Adipocyte (in vitro differentiated cells): ENCODE measurements around the gene AMIGO3.

Source experiments
- DNase-seq: peaks from one replicate; pipeline ENCODE4 v3.0.0-alpha.2; 2015; ENCODE audit warnings: low read depth
- H3K27me3 ChIP-seq: replicated peaks from 2 replicates; pipeline ENCODE4 v1.7.0; 2013; ENCODE audit warnings: mild to moderate bottlenecking, low read length, moderate library complexity; ENCODE audit not compliant: control insufficient read depth, insufficient read depth
- H3K36me3 ChIP-seq: 2 replicates; pipeline ENCODE4 v1.7.0; 2013; ENCODE audit warnings: low read length, mild to moderate bottlenecking, moderate library complexity; ENCODE audit not compliant: control insufficient read depth, insufficient read depth, severe bottlenecking
- H3K4me1 ChIP-seq: 2 replicates; pipeline ENCODE4 v1.7.0; 2013; ENCODE audit warnings: mild to moderate bottlenecking, low read length, moderate library complexity; ENCODE audit not compliant: control insufficient read depth, insufficient read depth
- H3K4me3 ChIP-seq: 2 replicates; pipeline ENCODE4 v1.7.0; 2013; ENCODE audit warnings: mild to moderate bottlenecking, low read length, moderate library complexity
- H3K9ac ChIP-seq: 2 replicates; pipeline ENCODE4 v1.7.0; 2013; ENCODE audit warnings: mild to moderate bottlenecking, low read length, moderate library complexity
- H3K9me3 ChIP-seq: 2 replicates; pipeline ENCODE4 v1.7.0; 2013; ENCODE audit warnings: mild to moderate bottlenecking, low read length, moderate library complexity; ENCODE audit not compliant: control insufficient read depth

The AMIGO3 gene

DNA sequence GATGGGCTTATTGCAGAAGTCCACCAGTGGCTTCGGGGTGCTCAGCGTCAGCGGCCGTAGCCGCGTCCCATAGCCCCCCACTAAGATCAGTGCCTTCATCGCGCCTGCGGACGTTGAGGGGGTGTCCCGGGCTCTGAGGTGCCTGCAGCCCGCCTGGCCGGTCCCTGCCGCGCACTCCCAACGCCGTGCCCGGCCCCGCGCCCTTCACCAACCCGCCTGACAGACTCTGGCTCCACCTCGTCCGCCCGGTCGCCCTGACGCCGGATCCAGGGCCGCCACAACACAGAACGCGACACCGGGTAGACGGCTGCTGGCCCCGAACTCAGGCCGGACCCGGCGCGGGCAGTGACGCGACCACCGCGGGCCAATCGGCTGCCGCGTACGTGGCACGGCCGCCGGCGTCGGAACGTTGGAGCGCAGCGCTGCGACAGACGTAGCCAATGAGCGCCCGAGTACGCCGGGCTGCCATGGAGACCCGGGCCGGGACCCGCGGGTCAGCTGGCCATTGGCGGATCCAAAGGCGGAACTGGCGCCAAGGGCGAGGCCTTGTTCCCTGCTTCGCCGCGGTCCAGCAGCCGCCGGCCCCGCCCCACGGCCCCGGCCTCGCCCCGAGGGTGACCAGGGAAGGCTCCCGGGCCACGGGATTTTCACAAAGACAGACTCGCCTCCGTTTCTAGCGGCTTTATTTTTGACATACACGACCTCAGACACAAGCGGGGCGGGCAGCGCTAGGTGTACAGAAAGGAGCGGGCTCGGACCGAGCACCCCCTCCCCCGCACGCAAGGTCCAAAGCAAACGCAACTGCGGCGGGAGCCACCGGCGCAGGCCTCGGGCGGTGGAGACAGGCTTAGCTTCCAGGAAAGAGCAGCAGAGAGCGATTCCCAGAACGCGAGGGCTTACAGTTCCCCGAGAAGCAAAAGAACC, 4.4 kb upstream of the AMIGO3 start, which contains the start of gene GMPPB:
GMPPB (minus strand) TSS at position 324 of the 924 bp plus-strand sequence; CDS start at position 99, 225 bp downstream.
- Histone ChIP-seq H3K4me3 (peak within 1 kb of the TSS; percentile 99), H3K9ac (peak within 1 kb of the TSS; percentile 99), H3K4me1 (peaks cover 27% of the 10 kb centered on the region), H3K36me3 (peaks cover 45% of the 10 kb centered on the region), H3K27me3 (no peaks in the 10 kb centered on the region), H3K9me3 (no peaks in the 10 kb centered on the region)
- peak; percentile 99 for DNase-seq

DNA sequence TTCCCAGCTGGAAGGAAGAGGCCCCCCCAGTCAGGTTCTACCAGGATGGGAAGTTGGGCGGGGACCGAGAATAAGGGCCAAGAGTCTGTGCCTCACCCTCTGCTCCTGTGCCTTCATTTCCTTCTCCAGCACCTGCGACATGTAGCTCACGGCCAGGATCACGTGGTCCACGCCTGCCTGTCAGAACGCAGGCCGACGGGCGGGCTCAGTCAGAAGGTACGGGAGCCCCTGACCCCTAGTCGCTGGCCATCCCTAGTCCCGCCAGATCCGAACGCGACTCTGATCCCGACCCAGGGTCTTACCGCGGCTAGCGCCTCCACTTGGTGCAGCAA, 3.8 kb upstream of the AMIGO3 start:
- Histone ChIP-seq H3K36me3 (peaks cover 43% of the 10 kb centered on the region), H3K9me3 (no peaks in the 10 kb centered on the region)
- peak; percentile 72 for DNase-seq

DNA sequence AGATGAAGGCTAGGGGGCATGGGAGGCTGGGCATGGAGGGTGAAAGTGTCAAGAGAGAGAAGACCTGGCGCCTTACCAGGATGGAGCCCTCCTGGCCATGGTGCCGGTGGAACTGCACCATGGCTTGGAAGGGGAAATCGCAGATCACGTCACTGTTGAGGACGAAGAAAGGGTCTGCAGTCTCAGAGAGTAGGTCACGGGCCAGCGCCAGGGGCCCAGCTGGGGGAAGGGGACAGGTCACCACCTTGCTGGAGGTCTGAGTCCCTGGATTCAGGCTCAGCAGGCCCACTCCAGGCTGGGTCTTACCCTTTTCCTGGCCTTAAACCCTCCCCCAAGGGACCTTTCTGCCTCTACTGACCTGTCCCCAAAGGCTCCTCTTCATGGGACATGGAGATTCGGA, 3.4 kb upstream of the AMIGO3 start:
- Histone ChIP-seq H3K27me3 (no peaks in the 10 kb centered on the region), H3K4me3 (peak overlapping the region; percentile 99)
- DNase-seq, result no peak

More for the DNA sequence above, 3.8 kb upstream of the AMIGO3 start:
- Histone ChIP-seq H3K9ac (peak overlapping the region; percentile 99), H3K27me3 (no peaks in the 10 kb centered on the region), H3K4me1 (peaks cover 33% of the 10 kb centered on the region), H3K4me3 (peak overlapping the region; percentile 99)

DNA sequence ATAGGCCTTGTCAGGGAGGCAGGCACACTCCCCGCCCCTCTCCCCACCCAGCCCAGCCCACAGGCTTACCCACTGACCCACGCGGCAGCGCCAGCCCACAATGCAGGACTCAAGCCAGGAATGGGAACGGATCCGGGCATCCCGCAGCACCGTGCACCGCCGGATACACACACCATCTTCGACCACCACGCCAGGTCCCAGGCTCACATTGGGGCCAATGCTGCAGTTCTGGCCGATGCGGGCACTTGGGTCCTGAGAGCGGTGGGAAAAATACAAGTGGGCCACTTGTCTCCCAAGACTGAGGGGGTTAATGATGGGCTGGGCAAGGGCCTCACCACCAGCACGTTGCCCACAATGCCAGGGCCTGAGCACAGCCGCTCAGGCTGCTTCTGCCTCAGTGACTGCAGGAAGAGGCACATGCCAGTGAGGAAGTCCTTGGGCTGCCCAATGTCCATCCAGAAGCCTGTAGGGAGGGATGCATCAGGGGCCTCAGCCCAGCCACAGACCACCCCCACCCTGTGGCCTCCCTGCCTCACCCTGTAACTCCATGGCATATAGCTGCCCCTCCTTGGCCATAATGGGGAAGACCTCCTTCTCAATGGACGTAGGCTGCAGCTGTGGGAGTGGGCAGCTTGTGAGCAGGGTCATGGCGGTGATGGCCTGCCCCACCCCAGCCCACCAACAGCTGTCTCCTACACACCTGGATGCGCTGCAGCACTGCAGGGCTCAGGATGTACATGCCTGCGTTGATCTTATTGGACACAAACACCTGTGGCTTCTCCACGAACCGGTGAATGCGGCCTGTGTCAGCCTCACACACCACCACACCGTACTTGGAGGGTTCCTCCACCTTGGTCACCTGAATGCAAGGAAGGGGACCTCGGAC, 2.7 kb upstream of the AMIGO3 start:
- Histone ChIP-seq H3K9me3 (no peaks in the 10 kb centered on the region), H3K27me3 (no peaks in the 10 kb centered on the region), H3K9ac (peak overlapping the region; percentile 99), H3K36me3 (peaks cover 31% of the 10 kb centered on the region), H3K4me3 (peak overlapping the region; percentile 99), H3K4me1 (peaks cover 33% of the 10 kb centered on the region)
- DNase-seq, result no peak

More for the DNA sequence above, 3.4 kb upstream of the AMIGO3 start:
- peaks cover 33% of the 10 kb centered on the region for H3K4me1 ChIP-seq
- H3K9ac ChIP-seq, result peak overlapping the region; percentile 99
- H3K9me3 ChIP-seq, result no peaks in the 10 kb centered on the region
- peaks cover 39% of the 10 kb centered on the region for H3K36me3 ChIP-seq

DNA sequence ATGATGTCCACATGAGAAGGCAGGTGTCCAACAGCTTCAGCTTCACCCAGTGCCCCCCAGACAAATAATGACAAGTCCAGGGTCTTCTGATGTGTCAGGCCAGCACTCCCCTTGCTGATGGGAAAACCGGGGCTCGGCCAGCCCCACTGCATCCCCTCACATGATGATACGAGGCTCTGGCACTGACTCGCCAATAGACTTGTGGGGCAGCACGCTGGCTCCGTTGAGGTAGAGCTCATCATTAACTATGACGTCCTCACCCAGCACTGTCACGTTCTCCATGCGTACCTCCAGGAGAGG, 2.1 kb upstream of the AMIGO3 start:
- Histone ChIP-seq H3K9ac (no peak overlapping the region), H3K4me3 (no peak overlapping the region), H3K27me3 (no peaks in the 10 kb centered on the region), H3K36me3 (peaks cover 26% of the 10 kb centered on the region), H3K4me1 (peaks cover 33% of the 10 kb centered on the region), H3K9me3 (no peaks in the 10 kb centered on the region)
- DNase-seq, result no peak

DNA sequence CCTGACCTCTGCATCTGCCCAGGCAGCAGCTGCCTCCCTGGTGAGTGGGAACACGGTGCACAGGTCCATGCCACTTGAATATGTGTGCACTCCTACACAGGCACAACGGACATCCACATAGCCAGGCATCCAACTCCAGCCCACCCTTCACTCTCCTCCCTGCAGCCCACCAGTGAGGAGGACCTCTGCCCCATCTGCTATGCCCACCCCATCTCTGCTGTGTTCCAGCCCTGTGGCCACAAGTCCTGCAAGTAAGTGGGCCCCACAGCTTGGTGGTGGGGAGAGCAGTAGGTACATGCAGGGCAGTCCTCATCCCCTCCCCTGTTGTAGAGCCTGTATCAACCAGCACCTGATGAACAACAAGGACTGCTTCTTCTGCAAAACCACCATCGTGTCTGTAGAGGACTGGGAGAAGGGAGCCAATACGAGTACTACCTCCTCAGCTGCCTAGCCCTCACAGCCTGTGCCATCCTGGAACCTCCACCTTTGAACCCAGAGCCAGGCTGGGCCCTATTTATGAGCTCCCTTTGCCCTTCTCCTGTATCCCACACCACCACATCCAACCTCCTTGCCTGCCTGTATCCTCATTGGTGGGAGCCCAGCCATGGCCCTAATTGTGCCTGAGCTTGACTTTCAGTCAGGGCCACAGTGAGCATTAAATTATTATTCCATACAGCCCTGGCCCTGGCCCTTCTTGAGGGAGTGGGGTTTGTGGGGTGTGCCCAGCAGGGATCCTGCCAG, 1.5 kb upstream of the AMIGO3 start:
- Histone ChIP-seq H3K4me1 (peaks cover 33% of the 10 kb centered on the region), H3K36me3 (peaks cover 24% of the 10 kb centered on the region), H3K27me3 (no peaks in the 10 kb centered on the region), H3K9ac (no peak overlapping the region), H3K9me3 (no peaks in the 10 kb centered on the region), H3K4me3 (no peak overlapping the region)
- no peak for DNase-seq

DNA sequence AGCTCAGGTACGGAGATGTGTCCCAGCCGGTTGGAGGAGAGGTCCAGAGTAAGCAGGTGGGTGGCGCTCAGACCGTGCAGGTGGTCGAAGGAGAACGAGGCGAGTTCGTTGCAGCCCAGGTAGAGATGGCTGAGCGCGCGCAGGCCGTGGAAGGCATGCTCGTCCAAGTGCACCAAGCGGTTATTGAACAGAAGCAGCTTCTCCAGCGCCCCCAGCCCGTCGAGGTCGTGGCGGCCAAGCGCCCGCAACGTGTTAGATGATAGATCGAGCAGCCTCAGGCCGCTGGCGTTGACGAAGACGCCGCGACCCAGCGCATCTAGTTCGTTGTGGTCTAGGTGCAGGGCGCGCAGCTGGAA, 648 bp downstream of the AMIGO3 start:
- no peaks in the 10 kb centered on the region for H3K9me3 ChIP-seq
- no peaks in the 10 kb centered on the region for H3K27me3 ChIP-seq
- peak overlapping the region; percentile 77 for H3K4me3 ChIP-seq
- peak overlapping the region; percentile 33 for H3K9ac ChIP-seq
- no peak for DNase-seq
- H3K4me1 ChIP-seq, result peaks cover 26% of the 10 kb centered on the region
- H3K36me3 ChIP-seq, result peaks cover 29% of the 10 kb centered on the region

DNA sequence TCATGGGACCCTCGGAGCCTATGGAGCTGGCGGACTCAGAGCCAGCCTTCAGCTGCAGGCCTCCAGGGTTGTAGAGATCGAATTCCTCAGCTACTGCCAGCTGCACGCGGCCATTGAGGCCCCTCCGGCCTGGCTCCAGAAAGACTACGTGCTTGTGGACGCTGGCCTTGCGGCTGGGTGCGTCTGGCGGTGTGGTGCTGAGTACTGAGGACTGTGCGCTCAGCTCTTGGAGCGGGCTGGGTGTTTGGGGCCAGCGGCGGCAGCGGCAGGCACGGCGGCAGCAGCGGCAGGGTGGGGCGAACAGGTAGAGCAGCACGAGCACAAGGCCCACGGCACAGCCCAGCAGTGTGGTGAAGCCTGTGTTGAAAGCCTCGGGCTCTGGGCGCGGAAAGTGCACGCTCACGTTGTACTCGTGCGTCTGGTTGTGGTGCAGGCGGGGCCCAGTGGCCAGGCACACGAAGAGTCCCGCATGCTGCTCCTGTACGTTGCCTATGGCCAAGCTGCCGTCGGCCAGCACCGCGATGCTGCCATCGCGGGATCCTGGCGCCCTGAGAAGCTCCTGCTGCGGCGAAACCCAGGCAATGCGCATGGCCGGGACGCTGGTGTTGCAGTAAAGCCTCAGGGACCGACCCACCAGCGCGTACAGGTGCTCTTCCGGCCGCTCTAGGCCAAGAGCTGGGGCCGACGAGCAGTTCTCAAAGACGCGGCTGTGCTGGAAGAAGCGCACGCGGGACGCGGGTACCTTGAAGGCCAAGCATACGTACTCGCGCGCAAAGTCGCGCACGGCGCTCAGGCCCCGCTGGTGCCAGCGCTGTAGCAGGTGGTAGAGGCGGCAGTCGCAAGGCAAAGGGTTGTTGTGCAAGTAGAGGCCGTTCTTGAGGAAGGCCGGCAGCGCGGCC, 1.3 kb downstream of the AMIGO3 start:
- DNase-seq, result no peak
- peak overlapping the region; percentile 77 for H3K4me3 ChIP-seq

DNA sequence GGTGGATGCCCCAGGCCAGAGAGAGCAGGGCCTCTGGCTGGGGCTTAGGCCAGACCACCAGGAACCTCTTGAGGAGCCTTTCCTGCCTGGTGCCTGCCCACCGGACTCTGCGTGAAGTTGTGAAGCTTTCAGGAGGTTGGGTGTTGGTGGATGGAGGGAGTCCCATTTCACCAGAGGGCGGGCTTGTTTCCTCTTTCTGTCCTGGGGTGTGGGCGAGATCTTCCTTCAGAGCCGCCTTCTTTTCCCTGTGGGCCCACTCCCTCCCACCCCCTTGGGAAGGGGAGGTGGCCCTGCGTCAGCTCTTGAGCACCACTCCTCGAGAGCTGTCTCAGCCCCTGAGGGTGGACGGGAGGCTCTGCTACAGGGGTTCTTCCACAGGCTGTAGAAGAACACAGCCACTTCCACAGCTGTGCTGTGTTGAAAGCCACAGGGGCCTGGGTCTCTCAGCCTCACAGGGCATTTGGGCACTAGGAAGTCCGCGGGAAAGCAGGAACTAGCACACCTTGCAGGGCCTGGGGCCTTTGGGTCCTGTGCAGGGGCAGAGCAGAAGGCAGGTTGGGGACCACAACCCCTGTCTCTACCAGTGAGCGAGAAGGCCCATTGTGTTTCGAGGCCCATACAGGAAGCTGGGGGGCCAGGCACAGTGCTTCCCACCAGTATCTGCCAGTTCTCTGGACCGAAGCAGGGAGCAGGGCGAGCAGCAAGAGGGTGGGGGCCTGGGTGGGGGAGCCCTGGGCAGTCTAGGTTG, 2.1 kb downstream of the AMIGO3 start:
- DNase-seq, result no peak
- Histone ChIP-seq H3K4me1 (peaks cover 17% of the 10 kb centered on the region), H3K36me3 (peaks cover 31% of the 10 kb centered on the region), H3K4me3 (no peak overlapping the region), H3K9ac (no peak overlapping the region), H3K27me3 (no peaks in the 10 kb centered on the region), H3K9me3 (no peaks in the 10 kb centered on the region)

More for the DNA sequence above, 1.3 kb downstream of the AMIGO3 start:
- H3K27me3 ChIP-seq, result no peaks in the 10 kb centered on the region
- no peak overlapping the region for H3K9ac ChIP-seq
- H3K4me1 ChIP-seq, result peaks cover 25% of the 10 kb centered on the region
- no peaks in the 10 kb centered on the region for H3K9me3 ChIP-seq
- H3K36me3 ChIP-seq, result peaks cover 29% of the 10 kb centered on the region

DNA sequence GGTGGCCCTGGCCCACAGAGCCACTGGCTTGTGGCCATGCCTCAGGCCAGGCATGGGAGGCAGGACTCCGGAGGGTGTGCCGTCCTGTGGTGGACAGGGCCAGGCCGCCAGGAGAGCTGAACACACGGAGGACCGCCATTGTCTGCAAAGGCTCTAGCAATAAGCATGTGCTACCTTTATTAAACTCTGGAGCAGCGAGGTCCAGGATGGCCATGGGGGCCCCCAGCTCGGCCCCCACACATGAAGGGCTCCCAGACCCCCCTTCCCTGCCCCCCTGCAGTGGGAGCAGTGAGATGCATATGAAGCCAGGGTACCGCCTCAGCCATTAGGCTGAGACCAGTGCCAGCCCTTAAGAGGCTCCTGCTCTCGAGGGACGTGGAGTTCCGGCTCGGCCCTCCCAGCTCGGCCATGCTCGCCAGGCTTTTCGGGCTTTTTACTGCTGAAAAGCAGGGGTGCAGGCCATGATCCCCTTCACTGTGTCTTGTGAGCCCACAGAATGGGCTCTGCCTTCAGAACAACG, 2.7 kb downstream of the AMIGO3 start:
- Histone ChIP-seq H3K4me1 (peaks cover 13% of the 10 kb centered on the region), H3K36me3 (peaks cover 26% of the 10 kb centered on the region), H3K9ac (no peak overlapping the region), H3K9me3 (no peaks in the 10 kb centered on the region), H3K4me3 (no peak overlapping the region), H3K27me3 (no peaks in the 10 kb centered on the region)
- DNase-seq, result no peak
